ENCODE data around the gene CARD19.
A peak's percentile ranks its signal among the peaks of the same experiment; 100 is the strongest.

The CARD19 gene

GRCh38 chr9:93134015-93134739 lies 38.2 kb downstream of the CARD19 start, which contains the start of gene NINJ1:
TSS of gene NINJ1 (minus strand) at chr9:93134251. CDS start at chr9:93134217, 34 bp downstream.
- peak; percentile 82 for DNase-seq
- H3K9ac ChIP-seq (ENCODE audit: low read length) = peak within 1 kb of the TSS; percentile 95
- no peaks in the 10 kb centered on the region for H3K9me2 ChIP-seq (replicated peaks; ENCODE audit: insufficient read depth, low read length)
- peak within 1 kb of the TSS; percentile 60; the same call in 1 of the 2 replicates for H3K27ac ChIP-seq (ENCODE audit: low read length)
- H3K79me2 ChIP-seq (ENCODE audit: low read length) = peaks cover 29% of the 10 kb centered on the region
- no peaks in the 10 kb centered on the region for H4K20me1 ChIP-seq (ENCODE audit: insufficient read depth, low read length)
- TF ChIP-seq EZH2 (optimal IDR thresholded peaks at IDR 0.05; ENCODE audit: low read depth, low read length) (no peak), EZH2phosphoT487 (IDR thresholded peaks at IDR 0.05; ENCODE audit: low read length) (no peak), CTCF (IDR thresholded peaks at IDR 0.05; ENCODE audit: low read length) (peak; percentile 6; the same call in 1 of the 2 replicates)
- H2AFZ ChIP-seq (ENCODE audit: low read length) = peak within 1 kb of the TSS; percentile 76
- no peaks in the 10 kb centered on the region for H3K36me3 ChIP-seq (replicated peaks; ENCODE audit: insufficient read depth, low read length)
- H3K4me2 ChIP-seq (ENCODE audit: low read depth, low read length) = peak within 1 kb of the TSS; percentile 88
- peaks cover 4% of the 10 kb centered on the region; the same call in 1 of the 2 replicates for H3K4me1 ChIP-seq (ENCODE audit: low read length)
- peak within 1 kb of the TSS; percentile 86 for H3K4me3 ChIP-seq (ENCODE audit: low read length)
- H3F3A ChIP-seq (ENCODE audit: insufficient read depth, low read length) = no peaks in the 10 kb centered on the region; the same call in 1 of the 2 replicates
- no peaks in the 10 kb centered on the region for H3K27me3 ChIP-seq (replicated peaks; ENCODE audit: insufficient read depth, low read length)
- no peaks in the 10 kb centered on the region for H3K9me3 ChIP-seq (replicated peaks; ENCODE audit: insufficient read depth, low read length)

- DNase-seq = no peak
- TF ChIP-seq EZH2phosphoT487 (IDR thresholded peaks at IDR 0.05; ENCODE audit: low read length) (no peak), EZH2 (optimal IDR thresholded peaks at IDR 0.05; ENCODE audit: low read depth, low read length) (no peak)
- Histone ChIP-seq H3K9me2 (replicated peaks; ENCODE audit: insufficient read depth, low read length) (no peaks in the 10 kb centered on the region), H2AFZ (ENCODE audit: low read length) (peak overlapping the region; percentile 71), H3K4me1 (ENCODE audit: low read length) (peaks cover 4% of the 10 kb centered on the region; the same call in 1 of the 2 replicates), H3F3A (ENCODE audit: insufficient read depth, low read length) (no peaks in the 10 kb centered on the region; the same call in 1 of the 2 replicates), H3K4me3 (ENCODE audit: low read length) (peak overlapping the region; percentile 86), H3K27ac (ENCODE audit: low read length) (peak overlapping the region; percentile 57; the same call in 1 of the 2 replicates), H3K27me3 (replicated peaks; ENCODE audit: insufficient read depth, low read length) (no peaks in the 10 kb centered on the region), H3K9me3 (replicated peaks; ENCODE audit: insufficient read depth, low read length) (no peaks in the 10 kb centered on the region), H3K36me3 (replicated peaks; ENCODE audit: insufficient read depth, low read length) (no peaks in the 10 kb centered on the region), H3K79me2 (ENCODE audit: low read length) (peaks cover 29% of the 10 kb centered on the region), H3K9ac (ENCODE audit: low read length) (peak overlapping the region; percentile 87), H3K4me2 (ENCODE audit: low read depth, low read length) (peak overlapping the region; percentile 88), H4K20me1 (ENCODE audit: insufficient read depth, low read length) (no peaks in the 10 kb centered on the region)
Measured at GRCh38 chr9:93134740-93135444, 38.9 kb downstream of the CARD19 start.

GRCh38 chr9:93136011-93136440 lies 40.0 kb downstream of the CARD19 start:
- H3K27ac ChIP-seq (ENCODE audit: low read length) = no peak overlapping the region
- no peak overlapping the region for H3K9ac ChIP-seq (ENCODE audit: low read length)
- no peaks in the 10 kb centered on the region for H3K9me2 ChIP-seq (replicated peaks; ENCODE audit: insufficient read depth, low read length)
- no peaks in the 10 kb centered on the region for H3K27me3 ChIP-seq (replicated peaks; ENCODE audit: insufficient read depth, low read length)
- H3K4me1 ChIP-seq (ENCODE audit: low read length) = peaks cover 4% of the 10 kb centered on the region; the same call in 1 of the 2 replicates
- H3K4me3 ChIP-seq (ENCODE audit: low read length) = no peak overlapping the region
- H3K4me2 ChIP-seq (ENCODE audit: low read depth, low read length) = no peak overlapping the region
- H3K79me2 ChIP-seq (ENCODE audit: low read length) = peaks cover 28% of the 10 kb centered on the region
- no peaks in the 10 kb centered on the region; the same call in 1 of the 2 replicates for H3F3A ChIP-seq (ENCODE audit: insufficient read depth, low read length)
- no peaks in the 10 kb centered on the region for H3K9me3 ChIP-seq (replicated peaks; ENCODE audit: insufficient read depth, low read length)
- DNase-seq = no peak
- H4K20me1 ChIP-seq (ENCODE audit: insufficient read depth, low read length) = no peaks in the 10 kb centered on the region
- H3K36me3 ChIP-seq (replicated peaks; ENCODE audit: insufficient read depth, low read length) = no peaks in the 10 kb centered on the region
- H2AFZ ChIP-seq (ENCODE audit: low read length) = no peak overlapping the region
- TF ChIP-seq EZH2 (optimal IDR thresholded peaks at IDR 0.05; ENCODE audit: low read depth, low read length) = no peak
- TF ChIP-seq CTCF (IDR thresholded peaks at IDR 0.05; ENCODE audit: low read length) = no peak
- no peak for TF ChIP-seq EZH2phosphoT487 (IDR thresholded peaks at IDR 0.05; ENCODE audit: low read length)

Data from MM.1S (cell line).